Chondrocyte (in vitro differentiated cells): ENCODE measurements around the gene GFM1. TPM values are rescaled to one million over a fixed set of nuclear protein-coding genes. Genes with fewer than 3 reads are reported as not detected.
A peak's percentile ranks its signal among the peaks of the same experiment; 100 is the strongest.

Source experiments
- DNase-seq: peaks from one replicate; pipeline ENCODE4 v3.0.0; 2021; ENCODE audit warnings: mixed read lengths, low spot score
- H3K27ac Mint-ChIP-seq: one replicate; pipeline ENCODE4 v1.8.0; 2021; ENCODE audit warnings: mild to moderate bottlenecking, moderate library complexity, mixed read lengths; ENCODE audit not compliant: unreplicated experiment
- H3K27me3 Mint-ChIP-seq: 2 replicates; pipeline ENCODE4 v1.8.0; 2021; ENCODE audit warnings: low read depth, mixed read lengths
- H3K36me3 Mint-ChIP-seq: 2 replicates; pipeline ENCODE4 v1.8.0; 2021; ENCODE audit warnings: low read depth, mixed read lengths
- H3K4me1 Mint-ChIP-seq: 2 replicates; pipeline ENCODE4 v1.8.0; 2021; ENCODE audit warnings: low read depth, mild to moderate bottlenecking, mixed read lengths
- H3K4me3 Mint-ChIP-seq: one replicate; pipeline ENCODE4 v1.8.0; 2021; ENCODE audit warnings: mild to moderate bottlenecking, moderate library complexity, mixed read lengths; ENCODE audit not compliant: unreplicated experiment
- H3K9me3 Mint-ChIP-seq: 2 replicates; pipeline ENCODE4 v1.8.0; 2021; ENCODE audit warnings: low read depth, mixed read lengths
- total RNA-seq: library from RNA; stranded (reverse); gene quantifications from 3 replicates; pipeline ENCODE4 v1.2.1, GENCODE V29; 2021
- TF ChIP-seq, protein P1 (sequence below): fragments of 200-600 bp; sonication (generic); IDR thresholded peaks from 2 replicates; pipeline ENCODE4 v1.5.0; 2021; ENCODE audit warnings: antibody characterized with exemption, mild to moderate bottlenecking, moderate library complexity

The GFM1 gene
- total RNA-seq, 1 donor from 2014 or later, result 34.1 TPM

DNA sequence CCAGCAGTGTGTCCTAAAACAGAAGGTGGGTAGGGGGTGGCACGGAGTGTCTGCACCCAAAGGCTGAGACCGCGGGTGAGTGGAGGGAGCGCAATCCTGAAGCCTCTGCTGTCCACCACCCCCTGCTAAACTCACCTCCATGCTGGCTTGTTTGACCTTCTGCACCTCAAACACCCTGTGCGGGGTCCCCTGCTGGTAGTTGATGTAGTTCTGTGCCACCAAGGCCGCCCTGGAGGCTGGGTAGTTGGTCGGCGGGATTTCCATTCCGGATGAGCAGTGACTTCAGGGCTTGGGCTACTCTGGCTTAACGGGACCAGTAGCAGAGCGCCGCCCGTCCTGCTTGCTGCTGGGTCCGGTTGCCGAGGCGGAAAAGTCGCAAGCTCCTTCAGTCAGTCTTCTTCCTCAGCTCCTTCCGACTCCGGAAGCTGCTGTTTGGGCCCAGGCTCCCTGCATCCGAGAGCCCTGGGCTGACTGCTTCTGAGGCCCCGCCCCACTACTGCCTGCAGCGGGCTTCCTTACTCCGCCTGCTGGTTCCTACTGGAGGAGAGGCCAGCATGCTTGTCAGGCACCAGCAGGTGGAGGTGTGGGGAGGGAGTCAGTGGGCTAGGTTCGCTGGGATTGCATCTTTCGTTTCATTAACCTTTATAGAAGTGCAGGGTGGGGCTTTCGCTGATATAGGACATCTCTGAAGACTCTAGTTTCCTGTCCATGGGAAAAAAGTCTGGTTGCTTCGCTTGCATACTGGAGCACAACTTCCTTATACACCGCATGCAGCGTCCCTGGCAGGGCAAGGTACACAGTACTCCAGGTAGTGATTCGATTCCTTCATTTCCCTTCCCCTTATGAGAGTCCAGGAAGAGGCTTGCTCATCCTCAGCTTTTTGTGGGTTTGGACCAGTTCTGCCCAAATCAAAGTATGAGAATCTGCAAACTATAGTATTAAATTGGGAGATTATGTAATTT lies 28.2 kb downstream of the GFM1 start, which contains the start of gene LXN:
TSS of gene LXN (minus strand) at position 434 of the 962 bp plus-strand sequence. CDS start at position 264, 170 bp downstream.
- TF ChIP-seq, protein P1, sequence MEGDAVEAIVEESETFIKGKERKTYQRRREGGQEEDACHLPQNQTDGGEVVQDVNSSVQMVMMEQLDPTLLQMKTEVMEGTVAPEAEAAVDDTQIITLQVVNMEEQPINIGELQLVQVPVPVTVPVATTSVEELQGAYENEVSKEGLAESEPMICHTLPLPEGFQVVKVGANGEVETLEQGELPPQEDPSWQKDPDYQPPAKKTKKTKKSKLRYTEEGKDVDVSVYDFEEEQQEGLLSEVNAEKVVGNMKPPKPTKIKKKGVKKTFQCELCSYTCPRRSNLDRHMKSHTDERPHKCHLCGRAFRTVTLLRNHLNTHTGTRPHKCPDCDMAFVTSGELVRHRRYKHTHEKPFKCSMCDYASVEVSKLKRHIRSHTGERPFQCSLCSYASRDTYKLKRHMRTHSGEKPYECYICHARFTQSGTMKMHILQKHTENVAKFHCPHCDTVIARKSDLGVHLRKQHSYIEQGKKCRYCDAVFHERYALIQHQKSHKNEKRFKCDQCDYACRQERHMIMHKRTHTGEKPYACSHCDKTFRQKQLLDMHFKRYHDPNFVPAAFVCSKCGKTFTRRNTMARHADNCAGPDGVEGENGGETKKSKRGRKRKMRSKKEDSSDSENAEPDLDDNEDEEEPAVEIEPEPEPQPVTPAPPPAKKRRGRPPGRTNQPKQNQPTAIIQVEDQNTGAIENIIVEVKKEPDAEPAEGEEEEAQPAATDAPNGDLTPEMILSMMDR, result peak; percentile 80
- DNase-seq, result peak; percentile 91
- peaks cover 9% of the 10 kb centered on the region for H3K4me1 Mint-ChIP-seq
- H3K36me3 Mint-ChIP-seq, result peaks cover 10% of the 10 kb centered on the region
- H3K27ac Mint-ChIP-seq, result peak within 1 kb of the TSS; percentile 85
- H3K4me3 Mint-ChIP-seq, result peak within 1 kb of the TSS; percentile 76
- no peaks in the 10 kb centered on the region for H3K9me3 Mint-ChIP-seq
- no peaks in the 10 kb centered on the region for H3K27me3 Mint-ChIP-seq

DNA sequence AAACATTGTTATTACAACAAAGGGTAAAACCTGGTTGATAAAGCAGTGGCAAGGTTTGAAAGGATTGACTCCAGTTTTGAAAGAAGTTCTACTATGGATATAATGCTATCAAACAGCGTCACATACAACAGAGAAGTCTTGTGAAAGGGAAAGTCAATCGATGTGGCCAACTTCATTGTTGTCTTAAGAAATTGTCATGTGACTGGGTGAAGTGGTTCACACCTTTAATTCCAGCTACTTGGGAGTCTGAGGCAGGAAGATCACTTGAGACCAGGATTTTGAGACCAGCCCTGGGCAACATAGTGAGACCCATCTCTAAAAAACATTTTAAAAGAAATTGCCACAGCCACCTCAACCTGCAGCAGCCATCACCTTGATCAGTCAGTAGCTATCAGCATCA lies 34.4 kb downstream of the GFM1 start:
- no peak overlapping the region for H3K4me3 Mint-ChIP-seq

DNA sequence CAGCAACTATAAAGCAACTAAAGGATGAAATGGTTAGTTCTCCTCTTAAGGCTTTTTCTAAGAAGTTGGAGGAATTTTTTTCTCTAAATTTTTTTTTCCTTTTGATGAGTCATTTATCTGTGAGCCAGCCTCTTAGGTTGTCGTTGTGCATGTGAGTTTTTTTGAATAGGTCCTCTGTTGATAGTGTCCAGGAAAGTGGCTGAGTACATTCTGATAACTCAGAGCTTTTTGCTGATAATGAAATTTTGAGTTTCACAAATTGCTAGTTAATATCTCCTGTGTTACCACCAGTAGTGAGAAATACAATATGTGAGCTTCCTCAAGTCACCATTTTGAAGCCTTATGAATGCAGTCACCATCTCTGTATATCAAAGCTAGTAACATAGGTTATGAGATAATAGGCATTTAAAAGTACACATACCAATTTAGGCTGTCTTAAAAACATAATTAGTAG lies 35.2 kb downstream of the GFM1 start:
- no peak for DNase-seq
- TF ChIP-seq, protein P1, result no peak
- H3K9me3 Mint-ChIP-seq, result no peaks in the 10 kb centered on the region
- H3K36me3 Mint-ChIP-seq, result peaks cover 11% of the 10 kb centered on the region
- no peaks in the 10 kb centered on the region for H3K4me1 Mint-ChIP-seq
- no peaks in the 10 kb centered on the region for H3K27me3 Mint-ChIP-seq
- H3K4me3 Mint-ChIP-seq, result no peak overlapping the region
- no peak overlapping the region for H3K27ac Mint-ChIP-seq

More for the DNA sequence above, 34.4 kb downstream of the GFM1 start:
- H3K4me1 Mint-ChIP-seq, result no peaks in the 10 kb centered on the region
- H3K9me3 Mint-ChIP-seq, result no peaks in the 10 kb centered on the region
- no peak for DNase-seq
- no peaks in the 10 kb centered on the region for H3K27me3 Mint-ChIP-seq
- H3K36me3 Mint-ChIP-seq, result peaks cover 7% of the 10 kb centered on the region
- H3K27ac Mint-ChIP-seq, result no peak overlapping the region
- TF ChIP-seq, protein P1, result no peak

DNA sequence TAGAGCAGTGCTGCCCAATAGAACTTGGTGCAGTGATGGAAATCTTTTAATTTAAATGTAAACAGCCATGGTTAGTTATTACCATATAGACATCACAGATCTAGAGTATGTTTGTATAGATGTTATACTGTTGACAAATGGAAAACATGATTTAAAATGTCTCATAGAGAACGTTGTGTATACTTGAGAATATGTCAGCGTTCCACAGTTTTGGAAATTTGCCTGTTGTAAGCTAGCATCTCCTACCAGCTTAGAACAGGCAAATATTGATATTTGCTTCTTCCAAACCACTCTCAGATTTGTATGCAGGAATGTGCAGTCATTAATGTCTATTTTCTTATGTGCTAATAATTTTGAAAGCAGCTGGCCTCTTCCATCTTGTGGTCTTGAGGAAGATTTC lies 36.5 kb downstream of the GFM1 start:
- no peak for DNase-seq
- Mint-ChIP-seq H3K27me3 (no peaks in the 10 kb centered on the region), H3K36me3 (peaks cover 11% of the 10 kb centered on the region), H3K4me3 (no peak overlapping the region), H3K9me3 (no peaks in the 10 kb centered on the region), H3K4me1 (no peaks in the 10 kb centered on the region), H3K27ac (no peak overlapping the region)
- TF ChIP-seq, protein P1, result no peak

DNA sequence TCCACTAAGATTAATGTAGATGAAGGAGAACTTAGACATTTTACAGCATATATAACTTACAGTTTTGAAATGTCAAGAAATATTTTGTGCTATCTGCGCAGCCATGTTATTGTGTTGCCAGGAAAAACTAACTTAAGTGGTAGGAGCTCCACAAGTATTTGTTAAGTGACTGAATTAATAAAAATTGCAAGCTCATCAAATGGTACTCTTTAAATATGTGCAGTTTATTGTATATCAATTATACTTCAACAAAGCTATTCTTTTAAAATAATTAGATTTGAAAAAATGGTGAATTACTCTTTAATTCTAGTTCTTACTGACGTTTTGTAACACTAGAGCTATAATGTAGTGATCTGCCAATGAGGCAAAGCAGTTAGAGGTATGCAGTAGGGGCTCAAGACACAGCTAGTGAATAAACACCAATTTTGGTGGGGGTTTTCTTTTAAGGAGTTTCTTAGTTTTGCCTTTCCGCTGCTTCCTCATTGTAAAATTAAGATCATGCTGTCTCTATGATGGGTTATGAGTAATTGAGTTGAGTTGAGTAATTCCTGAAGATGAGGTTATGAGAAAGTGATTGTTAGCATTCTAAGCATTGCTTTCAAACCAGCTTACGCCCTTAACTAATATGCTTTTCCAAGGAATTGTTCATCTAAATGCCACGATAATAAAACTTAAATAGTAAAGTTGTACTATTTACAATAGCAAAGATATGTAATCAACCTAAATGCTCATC lies 39.1 kb downstream of the GFM1 start:
- H3K9me3 Mint-ChIP-seq, result no peaks in the 10 kb centered on the region
- no peak overlapping the region for H3K4me3 Mint-ChIP-seq
- no peak overlapping the region for H3K27ac Mint-ChIP-seq
- peaks cover 5% of the 10 kb centered on the region for H3K36me3 Mint-ChIP-seq
- TF ChIP-seq, protein P1, result no peak
- H3K4me1 Mint-ChIP-seq, result no peaks in the 10 kb centered on the region
- no peak for DNase-seq
- no peaks in the 10 kb centered on the region for H3K27me3 Mint-ChIP-seq
